Right cardiac atrium (tissue), 5 donors: Measurements from ENCODE around the gene APOD. TPM values are rescaled to one million over a fixed set of nuclear protein-coding genes. Genes with fewer than 3 reads are reported as not detected.
"Not testable (repeated sequence)": the region's sequence is repeated elsewhere in the genome, so short reads cannot be mapped to it uniquely, and the experiment has no call there.

Experiments used
- ATAC-seq, 2 donors: fragments of 200-7000 bp; cut with Tn5 transposase; one replicate each; pipeline versions ENCODE4 v1.8.0 to v1.9.1; 2020; ENCODE audit warnings: moderate library complexity in 2 of 2, mild to moderate bottlenecking in 1 of 2
- DNase-seq, 3 donors: peaks; one replicate each; pipeline ENCODE4 v3.0.0-alpha.2; 2020
- H3K27ac ChIP-seq: one replicate; pipeline ENCODE4 v1.5.1; 2013; ENCODE audit warnings: mild to moderate bottlenecking, low read length, control low read depth, moderate library complexity
- H3K27me3 ChIP-seq: one replicate; pipeline ENCODE4 v1.6.1; 2013; ENCODE audit not compliant: control insufficient read depth, insufficient read depth
- H3K4me1 ChIP-seq: one replicate; pipeline ENCODE4 v1.6.1; 2013; ENCODE audit warnings: low read length; ENCODE audit not compliant: control insufficient read depth, insufficient read depth
- H3K4me3 ChIP-seq: one replicate; pipeline ENCODE4 v1.5.1; 2013; ENCODE audit warnings: low read length, control low read depth
- H3K9me3 ChIP-seq: one replicate; pipeline ENCODE4 v1.6.1; 2013; ENCODE audit warnings: low read length; ENCODE audit not compliant: control insufficient read depth
- WGBS: extraction: QIAGEN DNeasy Blood & Tissue Kit; methylation state at CpG from one replicate; pipeline ENCODE4 v1.1.7; 2013; 5-methylcytosine and 5-hydroxymethylcytosine counted together
- intact Hi-C, 4 donors: fragments of 100-400 bp; cut with DNase I; formaldehyde crosslinking; loops; one replicate each; pipeline versions ENCODE4 v1.11.0 to v1.14.0; 2022 to 2023
- polyA plus RNA-seq: library from polyadenylated mRNA; stranded (reverse); fragments of 200-250 nt; gene quantifications from one replicate; pipeline ENCODE4 v1.2.3, GENCODE V29; 2013
- total RNA-seq, 4 donors: library from RNA; stranded (reverse); fragmentation: NEBNext Ultra II Directional; extraction: Animal tissue kit (Norgen Biotek cat#: 25700); gene quantifications; one replicate each; pipeline ENCODE4 v1.2.1, GENCODE V29; 2021
- donor health status: healthy with polysubstance abuse.
- donor health status: DM: no; HTN: yes; CAD: no.
- donor health status: DM: no; HTN: no; CAD: no.
- donor health status: DM: no; HTN: yes; CAD: no; lungs with severe emphysema.
- donor health status: DM: yes; HTN: yes; CAD: no.

The APOD gene
- total and polyA plus RNA-seq, 5 donors = 31.8 to 174 (median 41.1) TPM

DNA sequence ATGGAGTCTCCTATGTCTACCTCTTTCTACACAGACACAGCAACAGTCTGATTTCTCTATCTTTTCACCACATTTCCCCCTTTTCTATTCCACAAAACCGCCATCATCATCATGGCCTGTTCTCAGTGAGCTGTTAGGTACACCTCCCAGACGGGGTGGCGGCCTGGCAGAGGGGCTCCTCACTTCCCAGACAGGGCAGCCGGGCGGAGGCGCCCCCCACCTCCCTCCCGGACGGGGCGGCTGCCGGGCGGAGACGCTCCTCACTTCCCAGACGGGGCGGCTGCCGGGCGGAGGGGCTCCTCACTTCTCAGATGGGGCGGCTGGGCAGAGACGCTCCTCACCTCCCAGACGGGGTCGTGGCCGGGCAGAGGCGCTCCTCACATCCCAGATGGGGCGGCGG, 15.8 kb upstream of the APOD start:
- H3K27ac ChIP-seq, H3K4me3 ChIP-seq, H3K27me3 ChIP-seq, intact Hi-C loops, H3K4me1 ChIP-seq, DNase-seq, ATAC-seq, H3K9me3 ChIP-seq: not testable (repeated sequence)
- 97% methylated on average over 23 of the region's 24 CpGs for WGBS

DNA sequence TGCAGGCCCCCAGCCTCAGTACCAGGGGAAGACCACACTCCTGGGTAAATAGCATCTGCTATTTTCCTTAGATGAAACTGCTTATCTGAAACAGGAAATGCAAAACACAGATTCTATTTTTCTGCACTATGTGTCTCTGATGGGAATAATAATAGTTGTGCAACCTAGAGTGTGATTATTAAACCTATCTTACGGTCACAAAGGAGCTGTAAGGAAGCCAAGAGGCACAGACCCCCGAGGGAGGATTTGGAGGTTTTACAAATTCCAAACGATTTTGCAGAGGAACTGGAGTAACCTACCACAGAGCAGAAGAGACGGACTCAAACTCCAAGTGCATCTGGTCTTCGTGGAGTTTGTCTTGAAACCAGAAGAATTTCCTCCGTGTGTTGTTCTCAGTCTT, 14.1 kb upstream of the APOD start:
- intact Hi-C loops = no loop called here
- Histone ChIP-seq H3K9me3 (no peaks in the 10 kb centered on the region), H3K27me3 (no peaks in the 10 kb centered on the region), H3K27ac (no peak overlapping the region), H3K4me1 (peaks cover 2% of the 10 kb centered on the region), H3K4me3 (no peak overlapping the region)
- ATAC-seq (peak; percentile 13 to 39), DNase-seq (no peak)
- WGBS = 33% methylated on average over 6 of the region's 6 CpGs

DNA sequence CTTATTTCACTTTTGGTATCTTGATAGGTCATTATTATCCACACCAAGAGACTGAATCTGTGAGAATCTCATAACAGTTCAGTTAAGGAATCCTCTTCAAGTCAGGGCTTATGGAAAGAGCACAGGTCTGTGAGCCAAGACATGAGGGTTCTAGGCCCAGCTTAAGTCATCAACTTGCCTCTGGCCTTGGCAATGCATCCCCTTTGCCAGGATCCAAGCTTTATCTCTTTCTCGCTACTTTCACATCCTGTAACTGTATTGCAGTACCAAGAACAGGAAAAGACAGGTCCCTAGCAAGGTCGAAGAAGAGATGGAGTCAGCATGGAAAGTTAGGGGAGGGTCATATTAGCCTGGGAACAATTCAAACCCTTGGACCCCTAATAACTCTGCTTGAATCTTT, 13.5 kb upstream of the APOD start:
- H3K9me3 ChIP-seq = no peaks in the 10 kb centered on the region
- intact Hi-C loops = no loop called here
- no peaks in the 10 kb centered on the region for H3K27me3 ChIP-seq
- peaks cover 2% of the 10 kb centered on the region for H3K4me1 ChIP-seq
- WGBS = 42% methylated on average over 2 of the region's 2 CpGs
- no peak overlapping the region for H3K4me3 ChIP-seq
- ATAC-seq (peak; percentile 52 to 70), DNase-seq (no peak)
- no peak overlapping the region for H3K27ac ChIP-seq

DNA sequence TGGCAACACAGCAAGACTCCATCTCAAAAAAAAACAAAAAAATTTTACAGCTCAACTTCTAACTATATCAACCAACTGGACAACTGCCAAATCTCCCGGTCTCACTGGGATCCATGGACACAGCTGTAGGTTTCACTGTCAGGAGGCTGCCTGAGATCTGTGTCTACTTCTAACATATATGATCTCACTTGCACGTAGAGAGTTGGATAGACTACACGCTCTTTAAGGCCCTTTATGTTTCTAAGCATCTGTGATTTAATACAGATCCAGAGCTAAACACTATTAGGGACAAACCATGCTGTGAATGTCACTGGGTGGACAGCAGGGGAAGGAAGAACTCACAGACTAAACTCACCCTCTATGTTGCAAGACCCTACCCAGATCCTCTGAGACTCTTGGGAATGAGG, 13.0 kb upstream of the APOD start:
- ATAC-seq (peak in 1 of 2 donors; percentile 31), DNase-seq (no peak)
- no peaks in the 10 kb centered on the region for H3K9me3 ChIP-seq
- WGBS = 52% methylated on average over 3 of the region's 3 CpGs
- H3K4me3 ChIP-seq = no peak overlapping the region
- intact Hi-C loops = no loop called here
- H3K27ac ChIP-seq = no peak overlapping the region
- H3K4me1 ChIP-seq = peaks cover 2% of the 10 kb centered on the region
- H3K27me3 ChIP-seq = no peaks in the 10 kb centered on the region

DNA sequence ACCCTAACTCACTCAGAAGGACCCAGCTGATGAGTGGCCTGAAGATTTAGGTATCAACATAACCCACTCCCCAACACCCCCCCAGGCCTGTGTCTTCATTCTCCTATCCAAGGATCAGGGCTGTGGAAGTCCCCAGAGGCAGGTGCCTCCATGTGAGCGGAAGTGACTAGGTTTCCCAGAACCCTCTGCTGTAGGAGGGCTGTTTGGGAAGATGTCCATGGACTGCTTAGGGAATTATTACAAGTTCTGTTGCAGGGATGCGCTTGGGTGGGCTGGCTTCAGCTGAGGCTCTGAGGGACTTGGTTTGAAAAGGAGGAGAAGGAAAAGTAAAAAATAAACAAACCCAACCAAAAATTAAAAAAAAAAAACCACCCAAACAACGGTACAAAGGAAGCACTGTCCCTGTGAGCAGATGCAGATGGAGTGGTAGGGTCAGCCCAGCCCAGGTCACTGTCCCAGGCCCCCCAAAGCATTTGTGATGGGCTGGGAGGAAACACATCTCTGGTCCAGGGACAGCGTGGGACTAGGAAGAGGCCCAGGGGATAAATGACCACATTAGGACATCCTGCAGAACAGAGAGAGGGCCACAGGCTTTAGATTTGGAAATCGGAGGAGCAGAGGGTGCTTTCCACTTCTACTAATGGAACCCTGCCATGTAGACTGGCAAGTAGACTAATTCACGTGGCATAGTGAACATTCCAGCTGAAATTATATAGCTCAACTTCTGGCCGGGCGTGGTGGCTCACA, 12.2 kb upstream of the APOD start:
- DNase-seq = no peak
- ATAC-seq = no peak

DNA sequence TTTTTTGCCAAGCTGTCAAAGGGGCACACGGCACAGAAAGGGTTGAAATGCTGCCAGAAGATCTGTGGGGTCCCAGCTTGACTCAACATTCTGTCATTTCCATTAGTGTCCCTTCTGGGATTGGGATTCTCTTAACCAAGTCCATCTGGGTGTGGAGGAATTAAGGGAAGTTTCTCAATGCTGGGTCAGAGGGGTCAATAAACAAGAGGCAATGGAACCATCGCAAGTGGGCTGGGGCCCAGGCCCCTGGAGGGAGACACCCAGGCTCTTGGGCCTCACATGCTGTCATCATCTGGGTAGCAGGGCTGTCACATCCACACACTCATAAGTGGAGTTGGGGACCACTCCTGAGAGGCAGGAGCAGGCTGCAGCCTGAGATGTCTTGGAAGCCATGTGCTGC, 8.1 kb upstream of the APOD start:
- intact Hi-C loops = no loop called here
- Histone ChIP-seq H3K27me3 (no peaks in the 10 kb centered on the region), H3K4me1 (peaks cover 2% of the 10 kb centered on the region), H3K27ac (no peak overlapping the region), H3K9me3 (no peaks in the 10 kb centered on the region), H3K4me3 (no peak overlapping the region)
- no peak for DNase-seq
- ATAC-seq = no peak
- 61% methylated on average over 2 of the region's 2 CpGs for WGBS

More for the DNA sequence above, 12.2 kb upstream of the APOD start:
- intact Hi-C loops = no loop called here
- H3K27me3 ChIP-seq = no peaks in the 10 kb centered on the region
- H3K4me3 ChIP-seq = no peak overlapping the region
- 63% methylated on average over 8 of the region's 8 CpGs for WGBS
- H3K9me3 ChIP-seq = no peaks in the 10 kb centered on the region
- H3K4me1 ChIP-seq = peaks cover 2% of the 10 kb centered on the region
- no peak overlapping the region for H3K27ac ChIP-seq

DNA sequence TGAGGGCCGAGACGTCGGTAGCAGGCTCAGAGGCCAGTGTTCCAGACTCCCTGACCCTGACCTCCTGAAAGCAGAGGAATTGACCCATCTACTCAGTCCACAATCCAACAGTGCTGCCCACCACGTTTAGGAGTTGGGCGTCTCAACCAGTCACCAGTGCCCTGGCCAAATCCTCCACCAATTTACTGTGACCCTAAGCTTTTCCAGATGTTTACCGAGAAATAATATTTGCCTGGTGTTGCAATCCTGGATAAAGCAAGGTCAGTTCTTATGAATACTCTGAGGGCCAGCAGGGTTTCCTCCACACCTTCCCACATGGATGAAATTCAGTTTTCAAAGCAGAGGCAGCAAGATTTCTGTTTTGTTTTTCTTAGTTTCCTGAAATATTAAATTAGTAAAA, 7.5 kb upstream of the APOD start:
- Histone ChIP-seq H3K4me3 (no peak overlapping the region), H3K9me3 (no peaks in the 10 kb centered on the region), H3K27me3 (no peaks in the 10 kb centered on the region), H3K27ac (no peak overlapping the region), H3K4me1 (peaks cover 2% of the 10 kb centered on the region)
- WGBS = 68% methylated on average over 6 of the region's 6 CpGs
- DNase-seq = no peak
- intact Hi-C loops = no loop called here
- no peak for ATAC-seq

DNA sequence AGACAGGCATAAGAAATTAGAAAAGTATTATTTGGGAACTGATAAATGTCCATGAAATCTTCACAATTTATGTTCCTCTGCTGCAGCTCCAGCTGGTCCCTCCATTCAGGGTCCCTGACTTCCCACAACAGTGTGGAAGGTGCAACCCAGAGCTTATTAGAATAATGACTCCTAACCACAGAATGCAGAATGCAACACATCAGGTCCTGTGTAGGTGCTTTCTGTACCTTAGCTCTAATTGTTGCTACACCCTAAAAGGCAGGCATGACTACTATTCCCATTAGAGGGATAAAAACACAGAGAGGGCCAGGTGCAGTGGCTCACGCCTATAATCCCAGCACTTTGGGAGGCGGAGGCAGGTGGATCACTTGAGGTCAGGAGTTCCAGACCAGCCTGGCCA, 6.6 kb upstream of the APOD start:
- H3K4me1 ChIP-seq, ATAC-seq, intact Hi-C loops, H3K27me3 ChIP-seq, H3K27ac ChIP-seq, H3K4me3 ChIP-seq, DNase-seq, H3K9me3 ChIP-seq: not testable (repeated sequence)
- WGBS = 96% methylated on average over 2 of the region's 2 CpGs

DNA sequence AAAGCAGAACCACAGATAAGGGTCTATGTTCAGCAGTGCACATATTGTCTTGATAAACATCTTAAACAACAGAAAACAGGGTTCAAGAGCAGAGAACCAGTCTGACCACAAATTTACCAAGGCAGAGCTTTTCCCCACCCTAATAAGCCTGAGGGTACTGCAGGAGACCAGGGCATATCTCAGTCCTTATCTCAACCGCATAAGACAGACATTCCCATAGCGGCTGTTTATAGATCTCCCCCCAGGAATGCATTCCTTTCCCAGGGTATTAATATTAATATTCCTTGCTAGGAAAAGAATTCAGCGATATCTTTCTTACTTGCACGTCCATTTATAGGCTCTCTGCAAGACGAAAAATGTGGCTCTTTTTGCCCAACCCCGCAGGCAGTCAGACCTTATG, 6.1 kb upstream of the APOD start:
- DNase-seq, H3K9me3 ChIP-seq, H3K4me3 ChIP-seq, intact Hi-C loops, ATAC-seq, H3K27me3 ChIP-seq, H3K27ac ChIP-seq, H3K4me1 ChIP-seq: not testable (repeated sequence)
- WGBS = 35% methylated on average over 6 of the region's 6 CpGs

DNA sequence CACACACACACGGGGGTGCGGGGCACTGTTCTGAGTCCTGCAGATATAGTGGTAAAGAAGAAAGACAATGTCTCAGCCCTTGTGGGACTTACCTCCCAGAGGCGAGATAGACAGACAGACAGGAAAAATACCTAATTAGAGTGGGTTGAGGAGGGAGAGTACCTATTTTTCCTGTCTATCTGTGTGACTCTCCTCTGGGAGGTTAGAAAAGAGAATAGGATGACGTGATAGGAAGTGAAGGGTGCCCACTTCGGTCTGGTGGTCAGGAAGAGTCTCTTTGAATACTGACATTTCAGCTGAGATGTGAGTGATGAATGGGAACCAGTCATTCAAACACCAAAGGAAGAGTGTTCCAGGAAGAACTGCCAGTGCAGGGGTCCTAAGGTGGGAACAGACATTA, 4.1 kb upstream of the APOD start:
- H3K4me1 ChIP-seq = no peaks in the 10 kb centered on the region
- H3K27ac ChIP-seq = no peak overlapping the region
- no peaks in the 10 kb centered on the region for H3K9me3 ChIP-seq
- no peaks in the 10 kb centered on the region for H3K27me3 ChIP-seq
- WGBS = 76% methylated on average over 5 of the region's 5 CpGs
- no peak overlapping the region for H3K4me3 ChIP-seq
- ATAC-seq = no peak
- intact Hi-C loops = no loop called here
- no peak for DNase-seq

DNA sequence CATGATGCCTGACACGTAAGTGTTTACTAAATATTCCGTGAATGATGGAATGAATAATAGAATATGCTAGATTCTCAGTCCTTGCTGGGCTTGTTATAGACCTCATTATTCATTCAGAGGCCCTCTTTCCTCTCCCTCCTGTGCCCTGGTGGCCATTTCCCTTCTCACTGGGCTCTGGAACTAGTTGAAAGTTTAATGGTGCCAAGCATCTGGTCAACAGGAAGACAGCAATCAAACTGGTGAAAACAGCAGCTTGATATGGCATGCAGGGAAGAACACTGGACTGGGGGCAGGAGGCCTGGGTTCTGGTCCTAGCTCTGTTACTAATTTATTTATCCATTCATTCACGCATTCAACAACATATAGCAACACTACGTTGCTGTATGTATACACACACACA, 3.7 kb upstream of the APOD start:
- intact Hi-C loops = no loop called here
- 84% methylated on average over 4 of the region's 4 CpGs for WGBS
- Histone ChIP-seq H3K4me1 (no peaks in the 10 kb centered on the region), H3K9me3 (no peaks in the 10 kb centered on the region), H3K27ac (no peak overlapping the region), H3K27me3 (no peaks in the 10 kb centered on the region), H3K4me3 (no peak overlapping the region)
- ATAC-seq (no peak), DNase-seq (no peak)

DNA sequence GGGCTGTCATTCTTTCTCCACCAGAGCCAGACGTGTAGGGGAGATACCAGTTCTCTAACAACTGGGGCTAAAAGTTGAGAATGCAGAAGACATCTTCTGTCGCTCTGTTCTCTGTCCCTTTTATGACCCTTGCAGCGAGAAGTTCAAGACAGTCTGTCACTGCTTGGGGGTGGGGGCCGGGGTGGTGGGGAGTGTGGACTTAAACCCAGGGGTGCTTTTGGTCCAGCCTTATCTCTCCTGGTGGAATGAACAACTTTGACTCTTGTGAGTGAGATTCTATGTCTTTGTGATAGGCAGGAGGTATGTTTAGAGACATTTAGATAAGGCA, 767 bp upstream of the APOD start:
- DNase-seq (no peak), ATAC-seq (no peak)
- intact Hi-C loops = no loop called here
- H3K27ac ChIP-seq = no peak overlapping the region
- H3K9me3 ChIP-seq = no peaks in the 10 kb centered on the region
- H3K4me3 ChIP-seq = no peak overlapping the region
- H3K27me3 ChIP-seq = no peaks in the 10 kb centered on the region
- H3K4me1 ChIP-seq = peaks cover 4% of the 10 kb centered on the region
- 46% methylated on average over 4 of the region's 4 CpGs for WGBS
